Subcutaneous abdominal adipose tissue (tissue), 5 donors: Measurements from ENCODE around the gene EYA2.
A peak's percentile ranks its signal among the peaks of the same experiment; 100 is the strongest.

ENCODE experiments used
- H3K27ac ChIP-seq: one replicate; pipeline ENCODE4 v1.7.0; 2013; ENCODE audit warnings: low read depth, mild to moderate bottlenecking, inconsistent platforms, low read length, moderate library complexity
- H3K27me3 ChIP-seq, 5 donors: one replicate each; pipeline ENCODE4 v1.7.0; 2013; ENCODE audit warnings: low read length in 5 of 5, inconsistent platforms in 1 of 5; ENCODE audit not compliant: control insufficient read depth in 5 of 5, insufficient read depth in 4 of 5
- H3K36me3 ChIP-seq, 5 donors: one replicate each; pipeline ENCODE4 v1.7.0; 2013; ENCODE audit warnings: low read length in 5 of 5; ENCODE audit not compliant: control insufficient read depth in 5 of 5, insufficient read depth in 5 of 5
- H3K4me1 ChIP-seq, 5 donors: one replicate each; pipeline ENCODE4 v1.7.0; 2013; ENCODE audit warnings: low read length in 5 of 5, mild to moderate bottlenecking in 3 of 5, moderate library complexity in 1 of 5; ENCODE audit not compliant: control insufficient read depth in 5 of 5, insufficient read depth in 5 of 5
- H3K4me3 ChIP-seq, 5 donors: one replicate each; pipeline ENCODE4 v1.7.0; 2013; ENCODE audit warnings: low read length in 5 of 5, low read depth in 1 of 5
- H3K9ac ChIP-seq, 5 donors: one replicate each; pipeline ENCODE4 v1.7.0; 2013; ENCODE audit warnings: low read length in 5 of 5, mild to moderate bottlenecking in 4 of 5, moderate library complexity in 3 of 5
- H3K9me3 ChIP-seq, 5 donors: one replicate each; pipeline ENCODE4 v1.7.0; 2013; ENCODE audit warnings: low read length in 5 of 5; ENCODE audit not compliant: control insufficient read depth in 5 of 5
- donor health status: healthy.
- donor health status: healthy.
- donor health status: healthy.
- donor health status: healthy.
- donor health status: healthy.

The EYA2 gene

DNA sequence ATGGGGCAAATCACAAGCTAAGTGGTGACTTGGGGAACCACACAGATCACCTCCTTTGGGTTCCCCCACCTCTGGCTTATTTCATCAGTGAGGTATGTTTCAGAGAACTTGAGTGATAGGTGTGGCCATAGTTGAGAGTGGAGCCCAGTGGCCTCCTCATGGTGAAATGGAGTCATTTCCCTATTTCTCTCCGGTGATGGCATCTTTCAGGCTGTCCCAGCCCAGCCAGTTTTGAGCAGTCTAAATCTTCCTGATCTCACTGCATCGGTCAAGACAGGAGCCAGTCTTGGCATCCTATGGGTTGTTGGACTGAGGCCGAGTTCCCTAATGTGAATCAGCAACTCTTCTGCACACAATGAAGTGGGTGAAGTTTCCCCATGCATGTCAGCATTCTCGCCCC, 132.4 kb downstream of the EYA2 start:
- peaks cover 0 to 5% (median 4%) of the 10 kb centered on the region in 5 donors for H3K9me3 ChIP-seq
- H3K27ac ChIP-seq: no peak overlapping the region
- no peak overlapping the region for H3K9ac ChIP-seq
- H3K27me3 ChIP-seq: no peaks in the 10 kb centered on the region
- peaks cover 0 to 35% (median 24%) of the 10 kb centered on the region in 5 donors for H3K4me1 ChIP-seq
- H3K4me3 ChIP-seq: no peak overlapping the region
- peaks cover 0 to 7% (median 3%) of the 10 kb centered on the region in 5 donors for H3K36me3 ChIP-seq

DNA sequence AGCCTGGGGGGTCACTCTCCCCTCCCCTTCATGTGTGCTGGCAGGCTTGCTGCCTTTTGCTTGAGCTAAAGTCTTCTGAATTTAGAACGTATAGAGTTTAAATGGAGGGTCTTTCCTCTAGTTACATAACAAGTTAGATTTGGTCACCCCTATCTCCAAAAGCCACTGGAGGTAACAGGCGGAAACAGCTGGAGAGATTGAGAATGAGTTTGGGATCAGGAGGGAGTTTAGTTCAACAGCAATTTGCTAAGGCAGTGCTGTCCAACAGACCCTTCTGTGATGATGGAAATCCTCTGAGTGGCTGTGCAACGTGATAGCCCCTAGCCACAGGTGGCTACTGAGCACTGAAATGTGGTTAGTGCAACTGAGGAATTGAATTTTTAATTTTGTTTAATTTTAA, 132.8 kb downstream of the EYA2 start:
- Histone ChIP-seq H3K27ac (no peak overlapping the region), H3K4me3 (no peak overlapping the region), H3K36me3 (peaks cover 0 to 7% (median 3%) of the 10 kb centered on the region in 5 donors), H3K4me1 (peaks cover 0 to 39% (median 28%) of the 10 kb centered on the region in 5 donors), H3K9ac (no peak overlapping the region), H3K27me3 (no peaks in the 10 kb centered on the region), H3K9me3 (peaks cover 0 to 5% (median 4%) of the 10 kb centered on the region in 5 donors)

DNA sequence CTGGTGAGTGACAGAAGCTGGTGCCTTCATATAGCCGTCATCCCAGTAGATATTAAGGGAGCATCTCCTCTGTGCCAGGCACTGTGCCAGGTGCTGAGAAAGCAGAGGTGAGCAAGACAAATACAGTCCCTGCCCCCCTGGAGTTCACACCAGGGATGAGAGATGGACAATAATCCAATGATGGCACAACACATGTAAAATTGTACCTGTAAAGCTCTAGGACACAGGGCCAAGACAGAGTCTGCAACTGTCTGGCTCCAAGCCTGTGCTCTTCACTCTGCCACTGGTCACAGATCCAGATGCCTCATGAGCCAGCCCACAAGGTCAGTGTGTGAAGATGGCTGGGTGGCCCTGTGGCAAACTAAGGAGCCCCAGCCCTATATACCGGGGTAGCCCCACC, 133.8 kb downstream of the EYA2 start:
- peaks cover 0 to 5% (median 4%) of the 10 kb centered on the region in 5 donors for H3K9me3 ChIP-seq
- H3K9ac ChIP-seq: no peak overlapping the region
- peaks cover 0 to 7% (median 3%) of the 10 kb centered on the region in 5 donors for H3K36me3 ChIP-seq
- H3K27me3 ChIP-seq: no peaks in the 10 kb centered on the region
- H3K4me3 ChIP-seq: no peak overlapping the region
- no peak overlapping the region for H3K27ac ChIP-seq
- peaks cover 0 to 46% (median 39%) of the 10 kb centered on the region in 5 donors for H3K4me1 ChIP-seq

DNA sequence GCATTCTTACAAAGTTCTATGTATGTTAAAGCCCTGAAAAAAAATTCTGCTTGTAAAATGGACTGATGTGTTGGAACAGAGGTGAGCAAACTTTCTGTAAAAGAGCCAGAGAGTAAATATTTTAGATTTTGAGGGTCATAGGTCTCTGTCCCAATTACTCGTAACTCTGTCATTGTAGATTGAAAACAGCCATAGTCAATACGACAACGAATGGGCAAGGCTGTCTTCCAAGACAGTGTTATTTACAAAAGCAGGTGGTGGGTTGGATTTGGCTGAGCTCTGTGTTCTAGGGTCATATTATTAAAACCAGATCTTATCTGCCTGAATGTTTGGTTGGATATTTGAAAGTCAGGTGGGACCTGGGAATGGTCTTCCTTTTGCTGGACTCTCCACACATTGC, 135.2 kb downstream of the EYA2 start:
- no peak overlapping the region for H3K27ac ChIP-seq
- H3K9ac ChIP-seq: no peak overlapping the region
- H3K27me3 ChIP-seq: no peaks in the 10 kb centered on the region
- H3K4me3 ChIP-seq: no peak overlapping the region
- H3K4me1 ChIP-seq: peaks cover 0 to 38% (median 31%) of the 10 kb centered on the region in 5 donors
- peaks cover 0 to 5% (median 4%) of the 10 kb centered on the region in 5 donors for H3K9me3 ChIP-seq
- peaks cover 0 to 7% (median 3%) of the 10 kb centered on the region in 5 donors for H3K36me3 ChIP-seq

DNA sequence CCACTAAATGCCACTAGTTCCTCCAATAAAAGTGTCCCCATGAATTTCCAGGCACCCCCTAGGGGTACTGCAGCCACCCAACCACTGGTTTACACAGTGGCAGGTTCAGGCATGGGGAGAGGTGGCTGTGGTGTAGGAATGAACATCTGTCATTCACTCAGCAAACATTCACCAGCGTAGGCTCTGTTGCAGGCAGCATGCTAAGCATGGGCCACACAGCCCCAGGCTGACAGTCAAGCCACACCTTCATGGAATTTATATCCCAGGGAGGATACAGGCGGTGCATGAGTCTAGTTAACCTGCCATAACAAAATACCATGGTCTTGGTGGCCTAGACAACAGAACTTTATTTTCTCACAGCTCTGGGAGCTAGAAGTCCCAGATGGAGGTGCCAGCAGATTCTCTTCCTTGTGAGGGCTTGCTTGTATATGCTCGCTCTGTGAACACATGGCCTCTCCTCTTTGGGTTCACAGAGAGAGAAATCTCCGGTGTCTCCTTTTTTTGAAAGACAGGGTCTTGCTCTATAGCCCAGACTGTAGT, 135.7 kb downstream of the EYA2 start:
- Histone ChIP-seq H3K36me3 (peaks cover 0 to 7% (median 3%) of the 10 kb centered on the region in 5 donors), H3K4me1 (peaks cover 0 to 36% (median 27%) of the 10 kb centered on the region in 5 donors), H3K9me3 (peaks cover 0 to 5% (median 4%) of the 10 kb centered on the region in 5 donors), H3K27ac (no peak overlapping the region), H3K27me3 (no peaks in the 10 kb centered on the region), H3K9ac (no peak overlapping the region), H3K4me3 (no peak overlapping the region)

DNA sequence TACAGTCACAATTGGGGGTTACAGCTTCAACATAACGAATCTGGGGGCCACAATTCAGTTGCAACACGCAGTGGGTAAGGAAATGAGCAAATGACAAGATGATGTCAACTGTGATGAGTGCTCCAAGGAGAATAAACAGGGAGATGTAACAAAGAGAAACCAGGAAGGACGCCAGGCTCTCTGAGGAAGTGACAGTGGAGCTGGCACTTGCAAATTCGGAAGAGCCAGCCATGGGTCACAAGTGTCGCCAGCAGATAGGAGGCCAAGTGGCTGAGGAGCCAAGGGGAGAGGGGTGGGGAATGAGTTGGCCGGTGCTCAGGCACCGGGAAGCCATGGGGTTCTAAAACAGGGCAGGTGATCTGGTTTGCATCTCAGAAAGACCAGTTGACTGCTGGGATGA, 136.4 kb downstream of the EYA2 start:
- Histone ChIP-seq H3K27me3 (no peaks in the 10 kb centered on the region), H3K4me3 (no peak overlapping the region), H3K4me1 (peaks cover 0 to 42% (median 27%) of the 10 kb centered on the region in 5 donors), H3K36me3 (peaks cover 0 to 7% (median 3%) of the 10 kb centered on the region in 5 donors), H3K9me3 (peaks cover 0 to 5% (median 4%) of the 10 kb centered on the region in 5 donors), H3K27ac (no peak overlapping the region), H3K9ac (no peak overlapping the region)

DNA sequence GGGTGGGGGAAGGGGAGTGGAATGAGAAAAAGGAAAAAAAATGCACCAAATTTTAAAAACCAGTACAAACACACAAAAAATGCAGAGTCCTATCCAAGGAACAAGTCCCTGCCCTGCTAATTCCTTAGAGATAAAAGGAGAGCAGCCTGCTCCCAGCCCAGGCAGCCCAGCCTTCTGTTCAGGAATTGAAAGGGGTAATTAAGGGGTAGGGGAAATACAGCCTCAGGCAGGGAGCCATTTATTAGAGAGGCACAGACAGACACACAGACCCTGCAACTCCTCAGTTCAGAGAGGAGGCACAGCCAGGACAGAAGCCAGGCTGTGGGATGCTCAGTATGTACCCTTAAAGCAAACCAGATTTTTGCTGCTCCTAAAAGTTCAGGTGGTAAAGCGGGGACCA, 137.2 kb downstream of the EYA2 start:
- Histone ChIP-seq H3K4me1 (peaks cover 0 to 50% (median 33%) of the 10 kb centered on the region in 5 donors), H3K27ac (no peak overlapping the region), H3K9me3 (peaks cover 0 to 5% (median 4%) of the 10 kb centered on the region in 5 donors), H3K4me3 (no peak overlapping the region), H3K36me3 (peaks cover 0 to 7% (median 3%) of the 10 kb centered on the region in 5 donors), H3K9ac (no peak overlapping the region), H3K27me3 (no peaks in the 10 kb centered on the region)

DNA sequence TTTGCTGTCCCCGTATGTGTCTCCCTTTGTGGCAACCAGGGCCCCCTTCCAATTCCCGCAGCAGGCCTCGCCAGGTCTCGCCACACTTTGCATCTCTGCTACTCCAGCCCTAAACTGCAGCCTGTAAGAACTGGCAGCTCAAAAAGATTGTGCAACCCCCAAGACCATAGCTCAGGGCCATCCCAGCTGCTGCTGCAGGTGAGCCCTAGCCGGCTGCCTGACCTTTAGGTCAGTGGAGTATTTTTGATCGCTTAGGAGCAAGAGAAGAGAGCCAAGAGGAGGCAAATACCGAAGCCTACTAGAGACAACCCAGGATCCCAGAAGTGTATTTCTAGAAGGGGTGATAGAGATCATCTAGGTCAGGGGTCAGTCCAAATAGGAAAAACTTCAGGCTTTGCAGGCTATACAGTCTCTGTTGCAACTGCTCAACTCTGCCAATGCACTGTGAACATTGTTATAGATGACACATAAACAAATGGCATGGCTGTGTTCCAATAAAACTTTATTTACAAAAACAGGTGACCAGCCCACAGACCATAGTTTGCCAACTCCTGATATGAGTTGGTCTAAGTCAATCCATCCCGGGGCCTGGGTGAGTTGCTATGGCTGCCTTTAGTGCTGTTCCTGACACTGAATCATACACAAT, 138.4 kb downstream of the EYA2 start:
- Histone ChIP-seq H3K27me3 (no peaks in the 10 kb centered on the region), H3K4me3 (no peak overlapping the region), H3K4me1 (peaks cover 0 to 43% (median 30%) of the 10 kb centered on the region in 5 donors), H3K9ac (no peak overlapping the region), H3K9me3 (peaks cover 0 to 9% (median 4%) of the 10 kb centered on the region in 5 donors), H3K36me3 (peaks cover 0 to 6% (median 3%) of the 10 kb centered on the region in 5 donors), H3K27ac (peak overlapping the region; percentile 1)

DNA sequence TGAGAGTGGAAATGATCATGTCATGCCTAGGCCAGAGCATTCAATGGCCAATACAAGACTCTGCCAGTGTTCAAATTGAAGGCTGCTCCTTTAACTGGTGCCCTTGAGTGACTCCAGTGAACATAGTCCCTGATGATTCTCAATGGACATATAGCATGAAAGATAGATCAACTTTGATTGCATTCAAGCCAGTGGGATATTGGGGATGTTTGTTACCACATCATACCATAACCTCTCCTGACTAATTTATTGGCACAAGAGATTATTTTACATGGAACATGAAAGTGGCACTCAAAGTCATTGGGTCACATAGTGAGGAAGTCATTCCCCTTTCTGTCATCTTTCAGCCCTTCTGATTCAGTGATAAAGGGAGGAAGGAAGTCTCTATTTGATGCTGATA, 139.0 kb downstream of the EYA2 start:
- peaks cover 0 to 4% (median 0%) of the 10 kb centered on the region in 5 donors for H3K9me3 ChIP-seq
- H3K27me3 ChIP-seq: no peaks in the 10 kb centered on the region
- H3K36me3 ChIP-seq: peaks cover 0 to under 1% (median 0%) of the 10 kb centered on the region in 5 donors
- H3K4me1 ChIP-seq: peaks cover 0 to 47% (median 31%) of the 10 kb centered on the region in 5 donors
- no peak overlapping the region for H3K27ac ChIP-seq
- H3K9ac ChIP-seq: no peak overlapping the region
- H3K4me3 ChIP-seq: no peak overlapping the region

DNA sequence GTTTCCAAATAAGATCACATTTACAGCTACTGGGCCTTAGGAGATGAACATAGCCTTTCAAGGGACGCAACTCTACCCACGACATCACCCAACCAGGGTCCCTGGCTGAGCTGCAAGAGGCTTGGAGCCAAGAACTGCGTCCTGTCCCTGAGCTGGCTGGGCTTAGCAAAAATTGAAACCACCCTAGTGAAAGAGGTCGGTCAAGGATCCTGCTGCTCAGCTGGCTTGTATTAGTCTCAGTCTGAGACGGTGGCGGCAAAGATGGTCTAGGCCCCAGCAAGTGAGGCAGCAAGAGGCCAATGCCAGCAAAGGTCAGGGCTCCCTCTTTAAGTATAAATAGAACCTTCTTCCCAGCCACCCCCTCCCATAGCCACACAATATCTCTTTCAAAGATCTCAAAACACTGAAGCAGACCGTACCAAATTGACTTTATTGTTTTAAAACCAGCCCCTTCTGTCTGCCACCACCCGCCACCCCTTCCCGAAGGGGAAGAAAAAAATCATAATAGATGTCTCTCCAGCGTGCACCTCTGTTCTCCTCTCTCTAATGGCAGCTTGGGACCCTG, 140.5 kb downstream of the EYA2 start:
- H3K9me3 ChIP-seq: peaks cover 0 to 4% (median 0%) of the 10 kb centered on the region in 5 donors
- no peak overlapping the region for H3K9ac ChIP-seq
- H3K4me1 ChIP-seq: peaks cover 0 to 53% (median 36%) of the 10 kb centered on the region in 5 donors
- H3K4me3 ChIP-seq: no peak overlapping the region
- H3K36me3 ChIP-seq: no peaks in the 10 kb centered on the region
- no peak overlapping the region for H3K27ac ChIP-seq
- H3K27me3 ChIP-seq: no peaks in the 10 kb centered on the region
